ENCODE results near the gene SLC35C1. TPM values are rescaled to one million over a fixed set of nuclear protein-coding genes. Genes with fewer than 3 reads are reported as not detected.

The SLC35C1 gene
- total RNA-seq, 1 experiment from 2014 or later = 18.1 TPM

GRCh38 chr11:45846174-45846675 is 41.3 kb downstream of the SLC35C1 start:
- intact Hi-C loops (cut with micrococcal nuclease; ENCODE audit: unreplicated experiment) = loop anchor here (5.0 kb wide), 1 partner anchor 39 kb away; the partner anchor contains the start of gene SLC35C1
- Mint-ChIP-seq H3K27ac (ENCODE audit: unreplicated experiment) (no peak overlapping the region), H3K4me1 (ENCODE audit: low read depth, unreplicated experiment) (peaks cover 33% of the 10 kb centered on the region), H3K9me3 (ENCODE audit: low read depth, unreplicated experiment) (no peaks in the 10 kb centered on the region), H3K36me3 (ENCODE audit: insufficient read depth, unreplicated experiment) (peaks cover 29% of the 10 kb centered on the region), H3K4me3 (ENCODE audit: low read depth, unreplicated experiment) (peak overlapping the region; percentile 85), H3K27me3 (ENCODE audit: unreplicated experiment) (no peaks in the 10 kb centered on the region)
- no peak for DNase-seq
- BruUV-seq (replicated peaks) = no TSS peak
- CTCF ChIA-PET = no interaction called here
- TF ChIP-seq, protein P1, sequence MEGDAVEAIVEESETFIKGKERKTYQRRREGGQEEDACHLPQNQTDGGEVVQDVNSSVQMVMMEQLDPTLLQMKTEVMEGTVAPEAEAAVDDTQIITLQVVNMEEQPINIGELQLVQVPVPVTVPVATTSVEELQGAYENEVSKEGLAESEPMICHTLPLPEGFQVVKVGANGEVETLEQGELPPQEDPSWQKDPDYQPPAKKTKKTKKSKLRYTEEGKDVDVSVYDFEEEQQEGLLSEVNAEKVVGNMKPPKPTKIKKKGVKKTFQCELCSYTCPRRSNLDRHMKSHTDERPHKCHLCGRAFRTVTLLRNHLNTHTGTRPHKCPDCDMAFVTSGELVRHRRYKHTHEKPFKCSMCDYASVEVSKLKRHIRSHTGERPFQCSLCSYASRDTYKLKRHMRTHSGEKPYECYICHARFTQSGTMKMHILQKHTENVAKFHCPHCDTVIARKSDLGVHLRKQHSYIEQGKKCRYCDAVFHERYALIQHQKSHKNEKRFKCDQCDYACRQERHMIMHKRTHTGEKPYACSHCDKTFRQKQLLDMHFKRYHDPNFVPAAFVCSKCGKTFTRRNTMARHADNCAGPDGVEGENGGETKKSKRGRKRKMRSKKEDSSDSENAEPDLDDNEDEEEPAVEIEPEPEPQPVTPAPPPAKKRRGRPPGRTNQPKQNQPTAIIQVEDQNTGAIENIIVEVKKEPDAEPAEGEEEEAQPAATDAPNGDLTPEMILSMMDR (IDR thresholded peaks at IDR 0.05; ENCODE audit: unreplicated experiment) = no peak

GRCh38 chr11:45846974-45847910 is 42.3 kb downstream of the SLC35C1 start, which contains the start of gene CRY2:
CRY2 (plus strand) TSS chr11:45847475; CDS start chr11:45847491, 16 bp downstream.
- BruUV-seq (replicated peaks) = no TSS peak
- CTCF ChIA-PET = interaction anchor here (0.6 to 1.2 kb wide), 3 partner anchors 9 to 76 kb away, joined by 3 read pairs; no protein-coding TSS in a partner anchor
- H3K27me3 Mint-ChIP-seq (ENCODE audit: unreplicated experiment) = no peaks in the 10 kb centered on the region
- DNase-seq = peak; percentile 99
- H3K4me3 Mint-ChIP-seq (ENCODE audit: low read depth, unreplicated experiment) = peak within 1 kb of the TSS; percentile 85
- no peaks in the 10 kb centered on the region for H3K9me3 Mint-ChIP-seq (ENCODE audit: low read depth, unreplicated experiment)
- TF ChIP-seq, protein P1 (IDR thresholded peaks at IDR 0.05; ENCODE audit: unreplicated experiment) = no peak
- peaks cover 29% of the 10 kb centered on the region for H3K36me3 Mint-ChIP-seq (ENCODE audit: insufficient read depth, unreplicated experiment)
- H3K27ac Mint-ChIP-seq (ENCODE audit: unreplicated experiment) = peak within 1 kb of the TSS; percentile 92
- intact Hi-C loops (cut with micrococcal nuclease; ENCODE audit: unreplicated experiment) = loop anchor here (5.0 kb wide), 1 partner anchor 40 kb away; the partner anchor contains the start of gene SLC35C1
- peaks cover 33% of the 10 kb centered on the region for H3K4me1 Mint-ChIP-seq (ENCODE audit: low read depth, unreplicated experiment)

- Mint-ChIP-seq H3K9me3 (ENCODE audit: low read depth, unreplicated experiment) (no peaks in the 10 kb centered on the region), H3K36me3 (ENCODE audit: insufficient read depth, unreplicated experiment) (peaks cover 29% of the 10 kb centered on the region), H3K27ac (ENCODE audit: unreplicated experiment) (peak overlapping the region; percentile 27), H3K27me3 (ENCODE audit: unreplicated experiment) (no peaks in the 10 kb centered on the region), H3K4me1 (ENCODE audit: low read depth, unreplicated experiment) (peaks cover 30% of the 10 kb centered on the region), H3K4me3 (ENCODE audit: low read depth, unreplicated experiment) (peak overlapping the region; percentile 85)
- no TSS peak for BruUV-seq (replicated peaks)
- peak; percentile 38 for DNase-seq
- TF ChIP-seq, protein P1 (IDR thresholded peaks at IDR 0.05; ENCODE audit: unreplicated experiment) = no peak
- CTCF ChIA-PET = interaction anchor here (1.2 kb wide), 1 partner anchor 76 kb away, joined by 3 read pairs; no protein-coding TSS in a partner anchor
- intact Hi-C loops (cut with micrococcal nuclease; ENCODE audit: unreplicated experiment) = loop anchor here (5.0 kb wide), 1 partner anchor 41 kb away; the partner anchor contains the start of gene SLC35C1
Observed at GRCh38 chr11:45847911-45848316, 43.0 kb downstream of the SLC35C1 start.

DNA sequence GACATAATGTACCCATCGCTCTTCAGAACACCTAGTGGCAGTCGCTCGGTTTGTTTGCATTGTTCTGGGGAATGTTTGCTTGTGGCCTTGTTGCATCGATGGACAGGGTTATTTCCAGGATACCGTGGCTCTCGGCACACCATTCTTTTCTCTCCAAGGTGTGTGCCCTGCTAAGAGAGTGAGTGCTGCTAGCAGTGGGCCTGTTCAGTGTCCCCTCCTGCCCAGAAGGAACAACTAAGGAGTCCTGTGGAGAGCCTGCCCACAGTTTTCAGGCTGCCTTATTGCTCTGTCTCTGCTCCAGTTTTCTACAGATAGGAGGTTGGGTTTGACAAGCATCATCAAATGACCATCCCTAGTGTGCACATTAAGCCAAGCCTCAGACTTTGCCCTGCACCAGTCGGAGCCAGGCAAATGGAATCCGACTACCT is 43.7 kb downstream of the SLC35C1 start:
- Mint-ChIP-seq H3K4me1 (ENCODE audit: low read depth, unreplicated experiment) (peaks cover 22% of the 10 kb centered on the region), H3K4me3 (ENCODE audit: low read depth, unreplicated experiment) (peak overlapping the region; percentile 85), H3K9me3 (ENCODE audit: low read depth, unreplicated experiment) (no peaks in the 10 kb centered on the region), H3K36me3 (ENCODE audit: insufficient read depth, unreplicated experiment) (peaks cover 21% of the 10 kb centered on the region), H3K27ac (ENCODE audit: unreplicated experiment) (no peak overlapping the region), H3K27me3 (ENCODE audit: unreplicated experiment) (no peaks in the 10 kb centered on the region)
- no peak for DNase-seq
- intact Hi-C loops (cut with micrococcal nuclease; ENCODE audit: unreplicated experiment) = loop anchor here (5.0 kb wide), 1 partner anchor 41 kb away; the partner anchor contains the start of gene SLC35C1
- TF ChIP-seq, protein P1 (IDR thresholded peaks at IDR 0.05; ENCODE audit: unreplicated experiment) = no peak
- BruUV-seq (replicated peaks) = no TSS peak
- CTCF ChIA-PET = no interaction called here

Data from Calu3 (cell line).